NCI-H2227 treated with DMSO at 0.1 percent for 48 hours (cell line): ENCODE results near the gene STRAP.
A peak's percentile ranks its signal among the peaks of the same experiment; 100 is the strongest.
"Not testable (repeated sequence)": the region's sequence is repeated elsewhere in the genome, so short reads cannot be mapped to it uniquely, and the experiment has no call there.

Experiments used
- DNase-seq: peaks from one replicate; lab custom pipeline; 2025; lab: John Stamatoyannopoulos, UW

The STRAP gene

GRCh38 chr12:15873556-15873955 lies 8.6 kb upstream of the STRAP start:
- DNase-seq: no peak

- not testable (repeated sequence) for DNase-seq
These were observed 7.5 kb upstream of the STRAP start for GRCh38 chr12:15874556-15875145.

GRCh38 chr12:15875863-15876262 lies 6.3 kb upstream of the STRAP start:
- DNase-seq: no peak

GRCh38 chr12:15879413-15879812 lies 2.8 kb upstream of the STRAP start:
- no peak for DNase-seq

- DNase-seq: no peak
These were observed 1.5 kb upstream of the STRAP start for GRCh38 chr12:15880721-15881120.

- DNase-seq: no peak
These were observed 1.3 kb downstream of the STRAP start for GRCh38 chr12:15883536-15883935.

- DNase-seq: no peak
These were observed 4.3 kb downstream of the STRAP start for GRCh38 chr12:15886372-15887042.

- no peak for DNase-seq
These were observed 5.0 kb downstream of the STRAP start for GRCh38 chr12:15887043-15887817.

- no peak for DNase-seq
These were observed 10.6 kb downstream of the STRAP start for GRCh38 chr12:15892645-15893259.

- no peak for DNase-seq
These were observed 11.1 kb downstream of the STRAP start for GRCh38 chr12:15893260-15893659.

- DNase-seq: no peak
These were observed 14.7 kb downstream of the STRAP start for GRCh38 chr12:15896867-15897266.

GRCh38 chr12:15897433-15897832 lies 15.2 kb downstream of the STRAP start:
- DNase-seq: no peak

GRCh38 chr12:15899282-15899870 lies 17.2 kb downstream of the STRAP start:
- DNase-seq: peak; percentile 4

GRCh38 chr12:15904378-15904920 lies 22.3 kb downstream of the STRAP start:
- no peak for DNase-seq

GRCh38 chr12:15910468-15910863 lies 28.3 kb downstream of the STRAP start:
- DNase-seq: no peak

- peak; percentile 81 for DNase-seq
These were observed 28.9 kb downstream of the STRAP start, which contains the start of gene DERA for GRCh38 chr12:15910864-15911721. Gene DERA (plus strand): TSS chr12:15911332. CDS start chr12:15911384, 52 bp downstream.

- DNase-seq: not testable (repeated sequence)
These were observed 29.7 kb downstream of the STRAP start for GRCh38 chr12:15911931-15912330.

GRCh38 chr12:15914131-15914530 lies 31.9 kb downstream of the STRAP start:
- not testable (repeated sequence) for DNase-seq

GRCh38 chr12:15918066-15918465 lies 35.9 kb downstream of the STRAP start:
- no peak for DNase-seq

- DNase-seq: no peak
These were observed 37.2 kb downstream of the STRAP start for GRCh38 chr12:15919418-15919817.

GRCh38 chr12:15924956-15925355 lies 42.8 kb downstream of the STRAP start:
- DNase-seq: no peak
